Lung (tissue), 12 donors: ENCODE data around the gene FGGY. TPM values are rescaled to one million over a fixed set of nuclear protein-coding genes. Genes with fewer than 3 reads are reported as not detected.

ENCODE experiments used
- ATAC-seq: fragments of 200-7000 bp; cut with Tn5 transposase; one replicate; pipeline ENCODE4 v1.9.1; 2020; ENCODE audit warnings: moderate number of reproducible peaks; ENCODE audit not compliant: insufficient read depth, low FRiP score
- DNase-seq, 3 donors: peaks; one replicate each; pipeline ENCODE4 v3.0.0-alpha.2; 2013 to 2017
- H3K27ac ChIP-seq, 2 donors: one replicate each; pipeline ENCODE4 v1.5.1; 2013; ENCODE audit warnings: mild to moderate bottlenecking in 2 of 2, moderate library complexity in 2 of 2, control low read depth in 1 of 2, inconsistent platforms in 1 of 2, low read depth in 1 of 2, low read length in 1 of 2
- H3K27me3 ChIP-seq, 3 donors: one replicate each; pipeline ENCODE4 v1.5.1; 2013; ENCODE audit warnings: low read length in 2 of 3; ENCODE audit not compliant: control insufficient read depth in 3 of 3, insufficient read depth in 3 of 3
- H3K36me3 ChIP-seq, 4 donors: one replicate each; pipeline ENCODE4 v1.5.1; 2013; ENCODE audit warnings: low read length in 4 of 4, mild to moderate bottlenecking in 1 of 4, moderate library complexity in 1 of 4; ENCODE audit not compliant: control insufficient read depth in 4 of 4, insufficient read depth in 4 of 4
- H3K4me1 ChIP-seq, 5 donors: one replicate each; pipeline ENCODE4 v1.5.1; 2013; ENCODE audit warnings: low read length in 5 of 5, mild to moderate bottlenecking in 2 of 5, moderate library complexity in 1 of 5; ENCODE audit not compliant: control insufficient read depth in 5 of 5, insufficient read depth in 5 of 5
- H3K4me3 ChIP-seq: one replicate; pipeline ENCODE4 v1.5.1; 2013; ENCODE audit warnings: mild to moderate bottlenecking, control low read depth, moderate library complexity
- H3K9ac ChIP-seq, 2 donors: one replicate each; pipeline ENCODE4 v1.5.1; 2013; ENCODE audit warnings: low read length in 2 of 2, control low read depth in 1 of 2; ENCODE audit not compliant: insufficient read depth in 1 of 2
- H3K9me3 ChIP-seq, 4 donors: one replicate each; pipeline ENCODE4 v1.5.1; 2013; ENCODE audit warnings: low read length in 3 of 4, mild to moderate bottlenecking in 1 of 4, moderate library complexity in 1 of 4; ENCODE audit not compliant: control insufficient read depth in 4 of 4, insufficient read depth in 3 of 4
- WGBS, 2 donors: extraction: QIAGEN DNeasy Blood & Tissue Kit; methylation state at CpG; one replicate each; pipeline ENCODE4 v1.1.7; 2013; 5-methylcytosine and 5-hydroxymethylcytosine counted together
- polyA plus RNA-seq, 2 donors: library from polyadenylated mRNA; stranded (reverse); fragments of 200-250 nt; gene quantifications; one replicate each; pipeline ENCODE4 v1.2.1, GENCODE V29; 2013
- total RNA-seq, 2 donors: library from RNA; depleted of rRNA in 1 of 2; stranded (reverse); fragments of >200 nt in 1 of 2; gene quantifications; one replicate each; pipeline ENCODE4 v1.2.1, GENCODE V29; 2014 to 2021
- TF ChIP-seq, protein P1 (sequence below): IDR thresholded peaks from 2 replicates; pipeline ENCODE4 v1.5.1; 2012; ENCODE audit warnings: mild to moderate bottlenecking; ENCODE audit errors: control extremely low read depth, extremely low read depth
- donor health status: control.
- donor health status: control.
- donor health status: Bipolar disorder and iron deficiency.
- donor health status: healthy.
- donor health status: DM: yes; HTN: yes; CAD: no.

The FGGY gene
- total and polyA plus RNA-seq, 4 donors = 16.1 to 42.3 (median 18.3) TPM

DNA sequence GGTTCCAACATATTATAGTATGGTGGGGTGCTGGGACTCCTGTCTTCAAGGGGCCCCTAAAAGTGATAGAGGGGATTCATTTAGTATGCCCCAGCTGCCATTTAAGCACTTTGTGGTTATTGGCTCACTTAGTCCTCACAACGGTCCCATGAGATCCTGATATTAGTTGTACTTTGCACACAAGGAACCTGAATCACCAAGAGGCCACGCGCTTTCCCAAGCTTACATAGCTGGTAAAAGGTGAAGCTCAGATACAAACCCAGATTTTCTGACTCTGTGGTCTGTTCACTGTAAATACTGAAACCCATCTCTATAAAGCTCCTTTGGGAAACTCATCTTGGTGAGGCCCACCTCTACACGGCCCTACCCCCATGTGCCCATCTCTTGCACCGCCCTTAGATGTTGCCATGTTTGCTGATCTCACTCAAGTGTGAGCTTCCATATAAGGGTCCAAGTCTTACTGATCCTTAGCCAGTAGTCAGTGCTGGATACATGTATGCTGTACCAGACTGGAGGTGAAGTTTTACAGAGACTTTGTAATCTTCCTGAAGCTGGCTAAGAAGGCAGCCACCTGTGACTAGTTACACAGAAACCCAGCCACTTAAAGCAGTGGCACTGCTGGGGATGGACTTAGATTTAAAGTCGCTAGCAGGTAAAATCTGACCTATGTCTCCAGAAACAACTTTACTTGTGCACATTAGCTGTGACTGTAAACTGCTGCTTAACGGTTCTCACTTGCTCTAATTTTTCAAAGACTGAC is 393.5 kb downstream of the FGGY start:
- Histone ChIP-seq H3K27ac (no peak overlapping the region), H3K4me3 (no peak overlapping the region), H3K4me1 (peaks cover 0 to 12% (median 0%) of the 10 kb centered on the region in 5 donors), H3K36me3 (no peaks in the 10 kb centered on the region), H3K9ac (no peak overlapping the region), H3K27me3 (no peaks in the 10 kb centered on the region), H3K9me3 (no peaks in the 10 kb centered on the region)
- DNase-seq (no peak), ATAC-seq (no peak)
- 93 to 95% methylated on average over 7 of the region's 7 CpGs for WGBS, 2 donors
- TF ChIP-seq, protein P1, sequence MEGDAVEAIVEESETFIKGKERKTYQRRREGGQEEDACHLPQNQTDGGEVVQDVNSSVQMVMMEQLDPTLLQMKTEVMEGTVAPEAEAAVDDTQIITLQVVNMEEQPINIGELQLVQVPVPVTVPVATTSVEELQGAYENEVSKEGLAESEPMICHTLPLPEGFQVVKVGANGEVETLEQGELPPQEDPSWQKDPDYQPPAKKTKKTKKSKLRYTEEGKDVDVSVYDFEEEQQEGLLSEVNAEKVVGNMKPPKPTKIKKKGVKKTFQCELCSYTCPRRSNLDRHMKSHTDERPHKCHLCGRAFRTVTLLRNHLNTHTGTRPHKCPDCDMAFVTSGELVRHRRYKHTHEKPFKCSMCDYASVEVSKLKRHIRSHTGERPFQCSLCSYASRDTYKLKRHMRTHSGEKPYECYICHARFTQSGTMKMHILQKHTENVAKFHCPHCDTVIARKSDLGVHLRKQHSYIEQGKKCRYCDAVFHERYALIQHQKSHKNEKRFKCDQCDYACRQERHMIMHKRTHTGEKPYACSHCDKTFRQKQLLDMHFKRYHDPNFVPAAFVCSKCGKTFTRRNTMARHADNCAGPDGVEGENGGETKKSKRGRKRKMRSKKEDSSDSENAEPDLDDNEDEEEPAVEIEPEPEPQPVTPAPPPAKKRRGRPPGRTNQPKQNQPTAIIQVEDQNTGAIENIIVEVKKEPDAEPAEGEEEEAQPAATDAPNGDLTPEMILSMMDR = no peak

DNA sequence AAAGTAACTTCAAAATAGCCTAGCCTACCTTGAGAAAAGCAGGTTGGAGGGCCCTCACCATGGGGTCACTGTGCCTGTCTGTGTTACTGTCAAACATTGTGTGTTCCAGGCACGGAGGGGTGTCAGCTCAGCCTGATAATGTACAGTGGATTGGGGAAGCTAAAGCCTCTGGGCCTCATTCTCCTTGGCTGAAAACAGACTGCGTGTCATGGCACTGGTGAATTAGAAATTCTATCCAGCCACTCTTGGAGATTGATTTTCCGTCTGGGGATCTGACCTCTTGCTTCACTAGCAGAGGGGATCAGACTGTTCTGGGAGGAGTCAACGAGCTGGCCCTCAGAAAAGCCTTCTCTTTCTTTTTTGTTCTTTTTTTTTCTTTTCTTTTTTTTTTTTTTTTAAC is 394.4 kb downstream of the FGGY start:
- Histone ChIP-seq H3K36me3 (no peaks in the 10 kb centered on the region), H3K9ac (no peak overlapping the region), H3K27ac (no peak overlapping the region), H3K9me3 (no peaks in the 10 kb centered on the region), H3K4me1 (peaks cover 0 to 12% (median 0%) of the 10 kb centered on the region in 5 donors), H3K4me3 (no peak overlapping the region), H3K27me3 (no peaks in the 10 kb centered on the region)
- ATAC-seq (no peak), DNase-seq (peak; percentile 53 to 84 (median 77))
- 81 to 86% methylated on average over 4 of the region's 4 CpGs for WGBS, 2 donors
- TF ChIP-seq, protein P1 = no peak

DNA sequence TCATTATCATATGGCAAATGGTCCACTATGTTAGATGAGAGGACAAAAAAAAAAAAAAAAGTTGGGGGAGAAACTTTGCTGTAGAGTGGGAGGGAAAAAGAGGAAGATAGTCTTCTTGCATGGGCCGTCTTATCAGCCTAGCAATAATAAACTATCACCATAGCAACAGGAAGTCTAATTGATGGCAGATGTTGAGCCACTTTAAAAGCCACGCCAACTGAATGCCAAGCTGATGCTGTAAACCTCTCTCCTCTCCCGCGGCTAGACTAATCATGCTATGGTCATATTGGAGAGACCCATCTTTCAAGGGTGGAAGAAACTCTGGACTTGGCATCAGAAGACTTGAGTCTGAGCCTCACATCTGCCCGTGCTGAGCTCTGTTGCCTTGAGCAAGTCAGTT is 395.7 kb downstream of the FGGY start:
- 25 to 46% methylated on average over 5 of the region's 5 CpGs for WGBS, 2 donors
- Histone ChIP-seq H3K4me3 (no peak overlapping the region), H3K4me1 (peaks cover 0 to 20% (median 5%) of the 10 kb centered on the region in 5 donors), H3K9ac (no peak overlapping the region), H3K27me3 (no peaks in the 10 kb centered on the region), H3K36me3 (no peaks in the 10 kb centered on the region), H3K9me3 (no peaks in the 10 kb centered on the region), H3K27ac (no peak overlapping the region)
- DNase-seq = peak; percentile 70 to 89 (median 83)
- TF ChIP-seq, protein P1 = no peak
- peak; percentile 17 for ATAC-seq
